Peyer's patch (tissue), 4 donors: Measurements from ENCODE around the gene ALDH3A2. TPM values are rescaled to one million over a fixed set of nuclear protein-coding genes. Genes with fewer than 3 reads are reported as not detected.

Experiments
- DNase-seq, 3 donors: peaks; one replicate each; pipeline ENCODE4 v3.0.0-alpha.2; 2017 to 2019
- H3K27ac ChIP-seq, 4 donors: fragments of 200-600 bp; sonication (generic); one replicate each; pipeline ENCODE4 v1.5.1; 2016 to 2019
- H3K27me3 ChIP-seq, 2 donors: fragments of 200-600 bp; sonication (generic); one replicate each; pipeline ENCODE4 v1.5.1; 2019
- H3K36me3 ChIP-seq, 3 donors: fragments of 200-600 bp; sonication (generic); one replicate each; pipeline ENCODE4 v1.5.1; 2016 to 2019
- H3K4me1 ChIP-seq, 4 donors: fragments of 200-600 bp; sonication (generic); one replicate each; pipeline ENCODE4 v1.5.1; 2016 to 2019
- H3K4me3 ChIP-seq, 4 donors: fragments of 200-600 bp; sonication (generic); 1 replicate in 3 of 4; 2 replicates in 1 of 4; pipeline ENCODE4 v1.5.1; 2016 to 2019; ENCODE audit warnings: mild to moderate bottlenecking in 1 of 4
- H3K9me3 ChIP-seq, 4 donors: fragments of 200-600 bp; sonication (generic); one replicate each; pipeline ENCODE4 v1.5.1; 2016 to 2019; ENCODE audit warnings: mild to moderate bottlenecking in 1 of 4
- POLR2A ChIP-seq, 2 donors: fragments of 450-650 bp; IDR thresholded peaks; one replicate each; pipeline ENCODE4 v1.5.1; 2017; ENCODE audit warnings: antibody characterized with exemption in 2 of 2, mild to moderate bottlenecking in 2 of 2, moderate library complexity in 2 of 2
- total RNA-seq, 4 donors: library from RNA; depleted of rRNA; stranded (reverse); fragments of >200 nt; gene quantifications; one replicate each; pipeline ENCODE4 v1.1.0, GENCODE V29; 2016
- TF ChIP-seq, protein P1 (sequence below), 6 experiments: fragments of 450-650 bp in 4 of 6; fragments of 200-600 bp in 2 of 6; sonication (generic) in 1 of 6; IDR thresholded peaks; one replicate each; pipeline ENCODE4 v1.5.1; 2017 to 2019; ENCODE audit warnings: antibody characterized with exemption in 6 of 6, mild to moderate bottlenecking in 3 of 6, moderate library complexity in 1 of 6

ALDH3A2 gene
- total RNA-seq, 4 donors from 2014 or later, result 171 to 330 (median 269) TPM

DNA sequence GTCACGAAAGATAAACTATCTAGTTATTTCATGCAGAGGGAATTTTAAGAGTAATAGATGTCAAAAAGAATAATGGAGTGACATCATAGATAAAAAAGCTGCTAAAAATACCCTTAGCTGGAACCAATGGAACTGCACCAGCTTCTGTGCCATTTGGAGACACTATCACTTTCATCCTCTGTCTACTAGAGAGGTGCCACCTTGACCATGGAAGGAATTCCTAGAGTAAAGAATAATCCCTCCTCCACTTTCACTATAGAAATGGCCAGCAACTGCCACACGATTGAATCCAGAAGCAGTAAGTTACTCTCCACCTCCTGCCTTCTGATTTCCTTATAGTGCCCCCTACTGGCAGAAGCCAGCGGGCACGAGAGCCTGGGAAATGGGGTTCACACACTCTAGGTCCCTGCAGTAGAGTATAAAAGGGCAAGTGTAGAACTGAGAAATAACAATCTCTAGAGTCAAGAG lies 2.8 kb upstream of the ALDH3A2 start:
- H3K4me3 ChIP-seq, result no peak overlapping the region
- no peak for TF ChIP-seq POLR2A (IDR thresholded peaks at IDR 0.05)
- TF ChIP-seq, protein P1, sequence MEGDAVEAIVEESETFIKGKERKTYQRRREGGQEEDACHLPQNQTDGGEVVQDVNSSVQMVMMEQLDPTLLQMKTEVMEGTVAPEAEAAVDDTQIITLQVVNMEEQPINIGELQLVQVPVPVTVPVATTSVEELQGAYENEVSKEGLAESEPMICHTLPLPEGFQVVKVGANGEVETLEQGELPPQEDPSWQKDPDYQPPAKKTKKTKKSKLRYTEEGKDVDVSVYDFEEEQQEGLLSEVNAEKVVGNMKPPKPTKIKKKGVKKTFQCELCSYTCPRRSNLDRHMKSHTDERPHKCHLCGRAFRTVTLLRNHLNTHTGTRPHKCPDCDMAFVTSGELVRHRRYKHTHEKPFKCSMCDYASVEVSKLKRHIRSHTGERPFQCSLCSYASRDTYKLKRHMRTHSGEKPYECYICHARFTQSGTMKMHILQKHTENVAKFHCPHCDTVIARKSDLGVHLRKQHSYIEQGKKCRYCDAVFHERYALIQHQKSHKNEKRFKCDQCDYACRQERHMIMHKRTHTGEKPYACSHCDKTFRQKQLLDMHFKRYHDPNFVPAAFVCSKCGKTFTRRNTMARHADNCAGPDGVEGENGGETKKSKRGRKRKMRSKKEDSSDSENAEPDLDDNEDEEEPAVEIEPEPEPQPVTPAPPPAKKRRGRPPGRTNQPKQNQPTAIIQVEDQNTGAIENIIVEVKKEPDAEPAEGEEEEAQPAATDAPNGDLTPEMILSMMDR (IDR thresholded peaks at IDR 0.05), result peak; percentile 46 to 66 (median 60)
- no peak overlapping the region for H3K27ac ChIP-seq
- H3K36me3 ChIP-seq, result no peaks in the 10 kb centered on the region
- no peaks in the 10 kb centered on the region for H3K27me3 ChIP-seq
- H3K4me1 ChIP-seq, result peaks cover 0 to 29% (median 2%) of the 10 kb centered on the region in 4 donors
- no peaks in the 10 kb centered on the region for H3K9me3 ChIP-seq
- peak; percentile 30 to 80 (median 54) for DNase-seq

DNA sequence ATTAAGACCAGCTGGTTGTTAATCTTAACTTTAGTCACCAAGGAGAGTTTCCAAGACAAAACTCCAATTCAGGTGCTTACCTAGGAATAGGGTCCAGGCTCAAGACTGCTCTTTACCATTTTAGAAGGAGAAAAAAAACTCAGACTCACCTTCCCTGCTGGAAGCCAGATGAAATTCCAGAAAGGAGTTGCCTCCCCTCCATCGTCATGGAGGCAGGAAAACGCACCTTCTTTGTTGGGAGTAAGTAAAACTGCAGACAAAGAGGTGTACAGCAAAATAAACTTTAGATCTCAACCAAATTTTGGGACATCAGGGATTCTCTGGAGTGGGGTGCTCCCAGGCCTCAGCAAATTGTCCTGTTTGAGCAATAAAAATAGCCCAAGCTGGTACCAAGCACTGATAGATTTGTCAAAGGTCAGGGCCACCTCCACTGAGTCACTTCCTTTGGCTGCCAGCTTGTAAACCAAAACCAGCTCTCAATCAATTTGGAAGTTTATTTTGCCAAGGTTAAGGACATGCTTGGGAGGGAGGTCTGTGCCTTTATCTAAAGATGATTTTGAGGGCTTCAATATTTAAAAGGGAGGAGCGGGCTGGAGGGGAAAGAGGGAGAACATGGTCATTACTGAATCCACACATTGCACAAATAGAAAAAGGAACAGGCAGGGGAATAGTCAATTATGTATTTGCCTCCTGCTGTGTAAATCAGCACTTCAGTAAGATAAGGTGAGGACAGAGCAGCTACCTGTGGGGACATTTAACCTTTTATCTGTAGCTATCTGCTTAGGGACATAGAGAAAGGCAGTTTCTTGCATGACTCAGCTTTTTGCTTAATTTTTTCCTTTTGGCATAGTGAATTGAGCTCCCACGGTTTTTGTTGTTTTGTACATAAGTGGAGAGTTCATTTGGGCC lies 1.5 kb upstream of the ALDH3A2 start:
- Histone ChIP-seq H3K27me3 (no peaks in the 10 kb centered on the region), H3K27ac (peak overlapping the region; percentile 23 to 95 (median 88)), H3K4me3 (peak overlapping the region in 1 of 4 donors; percentile 75), H3K4me1 (peaks cover 0 to 39% (median 2%) of the 10 kb centered on the region in 4 donors), H3K9me3 (no peaks in the 10 kb centered on the region), H3K36me3 (no peaks in the 10 kb centered on the region)
- DNase-seq, result no peak
- TF ChIP-seq, protein P1 (IDR thresholded peaks at IDR 0.05), result no peak
- TF ChIP-seq POLR2A (IDR thresholded peaks at IDR 0.05), result no peak

DNA sequence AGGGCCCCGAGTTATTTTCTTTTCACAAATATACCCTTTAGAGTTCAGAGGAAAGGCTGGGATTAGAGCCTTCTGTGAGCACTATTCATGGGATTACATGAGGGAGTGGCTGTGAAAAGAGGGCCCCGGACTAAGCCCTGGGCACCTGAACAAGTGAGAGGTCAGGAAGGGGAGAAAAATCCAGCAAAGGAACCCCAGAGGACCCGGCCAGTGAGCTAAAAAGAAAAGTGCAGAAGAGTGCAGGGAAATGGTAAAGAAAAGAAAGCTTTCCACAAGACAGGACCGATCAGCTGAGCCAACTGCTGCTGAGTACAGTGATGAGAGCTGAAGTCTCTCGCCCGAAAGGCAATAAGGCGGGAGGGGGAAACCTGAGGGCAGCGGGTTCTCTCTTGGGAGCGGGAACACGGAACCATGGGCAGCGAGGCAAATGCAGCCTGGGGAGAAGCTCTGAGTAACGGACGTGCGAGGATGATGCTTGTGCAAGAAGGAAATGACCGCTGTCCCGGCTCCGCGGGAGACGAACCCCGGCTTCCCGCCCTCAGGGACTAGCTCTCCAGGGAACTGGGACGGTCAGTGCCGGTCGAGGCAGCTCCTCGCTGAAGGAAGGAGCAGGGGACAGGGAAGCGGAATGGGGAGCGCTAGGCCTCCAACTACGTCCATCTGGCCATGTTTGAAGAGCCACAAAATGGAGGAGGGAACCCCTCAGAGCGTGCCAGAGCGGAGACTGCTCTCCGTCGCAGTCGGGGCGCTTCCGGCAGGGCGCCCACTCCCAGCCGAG lies 665 bp upstream of the ALDH3A2 start:
- Histone ChIP-seq H3K27me3 (no peaks in the 10 kb centered on the region), H3K36me3 (no peaks in the 10 kb centered on the region), H3K9me3 (no peaks in the 10 kb centered on the region), H3K4me1 (peaks cover 0 to 47% (median 2%) of the 10 kb centered on the region in 4 donors), H3K27ac (peak overlapping the region; percentile 85 to 95 (median 92)), H3K4me3 (peak overlapping the region; percentile 57 to 75 (median 71))
- peak; percentile 49 to 79 (median 78) for DNase-seq
- no peak for TF ChIP-seq POLR2A (IDR thresholded peaks at IDR 0.05)
- TF ChIP-seq, protein P1 (IDR thresholded peaks at IDR 0.05), result no peak

DNA sequence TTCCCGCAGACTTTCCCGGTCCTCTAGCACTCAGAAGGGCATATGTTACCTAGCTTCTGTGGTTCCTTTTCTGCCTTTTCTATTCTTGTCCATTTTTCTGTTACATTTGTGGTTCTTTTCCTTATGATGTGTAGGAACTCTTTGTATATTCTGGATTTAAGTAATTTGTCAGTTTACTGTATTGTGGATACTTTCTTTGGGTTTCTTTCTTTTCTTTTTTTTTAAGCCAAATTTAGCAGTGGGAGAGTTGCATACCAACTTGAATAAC lies 657 bp downstream of the ALDH3A2 start:
- Histone ChIP-seq H3K36me3 (peaks cover 0 to 13% (median 0%) of the 10 kb centered on the region in 3 donors), H3K9me3 (no peaks in the 10 kb centered on the region), H3K27ac (peak overlapping the region; percentile 85 to 95 (median 92)), H3K4me3 (peak overlapping the region; percentile 57 to 75 (median 71)), H3K4me1 (peaks cover 0 to 49% (median 2%) of the 10 kb centered on the region in 4 donors), H3K27me3 (no peaks in the 10 kb centered on the region)
- TF ChIP-seq, protein P1 (IDR thresholded peaks at IDR 0.05), result no peak
- TF ChIP-seq POLR2A (IDR thresholded peaks at IDR 0.05), result no peak
- no peak for DNase-seq

DNA sequence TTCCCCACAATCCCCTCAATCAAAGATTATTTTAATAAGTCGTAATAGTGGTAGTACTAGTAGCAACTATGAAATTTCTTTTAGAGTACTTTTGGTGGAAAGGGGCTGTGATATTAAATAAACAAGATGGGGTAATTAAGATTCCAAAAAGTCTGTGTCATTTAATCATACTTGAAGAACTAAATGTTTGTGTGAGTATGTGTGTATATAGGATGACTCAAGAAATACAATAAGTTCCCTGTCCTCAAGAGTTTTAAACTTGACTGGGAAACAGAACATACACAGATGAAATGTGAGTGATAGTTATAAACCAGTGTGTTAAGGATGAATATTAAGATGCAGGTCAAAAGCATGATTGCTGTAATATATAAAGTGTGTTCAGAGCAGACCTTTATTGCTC lies 2.3 kb downstream of the ALDH3A2 start:
- DNase-seq, result no peak
- peak overlapping the region in 2 of 4 donors; percentile 69 to 75 for H3K4me3 ChIP-seq
- H3K27me3 ChIP-seq, result no peaks in the 10 kb centered on the region
- peaks cover 0 to 29% (median 0%) of the 10 kb centered on the region in 3 donors for H3K36me3 ChIP-seq
- TF ChIP-seq POLR2A (IDR thresholded peaks at IDR 0.05), result no peak
- TF ChIP-seq, protein P1 (IDR thresholded peaks at IDR 0.05), result no peak
- H3K4me1 ChIP-seq, result peaks cover 0 to 49% (median 2%) of the 10 kb centered on the region in 4 donors
- peak overlapping the region in 1 of 4 donors; percentile 45 for H3K27ac ChIP-seq
- H3K9me3 ChIP-seq, result no peaks in the 10 kb centered on the region
